GM03348 (cell line): Measurements from ENCODE around the gene TPBG.
"Not testable (repeated sequence)": the region's sequence is repeated elsewhere in the genome, so short reads cannot be mapped to it uniquely, and the experiment has no call there.

Experiments
- DNase-seq: peaks from one replicate; pipeline ENCODE4 v3.0.0; 2012; ENCODE audit warnings: low spot score

TPBG gene

GRCh38 chr6:82374516-82374915 is 10.9 kb downstream of the TPBG start:
- DNase-seq: no peak

- DNase-seq: no peak
Measured at GRCh38 chr6:82376636-82377035, 13.0 kb downstream of the TPBG start.

GRCh38 chr6:82380566-82381185 is 17.1 kb downstream of the TPBG start:
- no peak for DNase-seq

- DNase-seq: no peak
Measured at GRCh38 chr6:82381278-82381677, 17.7 kb downstream of the TPBG start.

GRCh38 chr6:82385102-82385501 is 21.5 kb downstream of the TPBG start:
- no peak for DNase-seq

- DNase-seq: no peak
Measured at GRCh38 chr6:82385546-82385945, 21.9 kb downstream of the TPBG start.

GRCh38 chr6:82385961-82386360 is 22.3 kb downstream of the TPBG start:
- DNase-seq: no peak

- DNase-seq: not testable (repeated sequence)
Measured at GRCh38 chr6:82394770-82395169, 31.2 kb downstream of the TPBG start.

GRCh38 chr6:82396964-82397751 is 33.5 kb downstream of the TPBG start:
- peak; percentile 74 for DNase-seq

GRCh38 chr6:82397962-82398692 is 34.5 kb downstream of the TPBG start:
- peak; percentile 27 for DNase-seq

GRCh38 chr6:82408952-82409431 is 45.4 kb downstream of the TPBG start:
- DNase-seq: peak; percentile 46

- DNase-seq: no peak
Measured at GRCh38 chr6:82410151-82410648, 46.6 kb downstream of the TPBG start.

GRCh38 chr6:82413868-82414267 is 50.3 kb downstream of the TPBG start:
- no peak for DNase-seq

- DNase-seq: no peak
Measured at GRCh38 chr6:82415820-82416219, 52.2 kb downstream of the TPBG start.

- DNase-seq: no peak
Measured at GRCh38 chr6:82416346-82416745, 52.7 kb downstream of the TPBG start.
